Type B pancreatic cell (in vitro differentiated cells): Measurements from ENCODE around the gene GAB2. TPM values are rescaled to one million over a fixed set of nuclear protein-coding genes. Genes with fewer than 3 reads are reported as not detected.

Experiments used
- DNase-seq: peaks from one replicate; pipeline ENCODE4 v3.0.0; 2021; ENCODE audit warnings: mixed read lengths; ENCODE audit not compliant: unreplicated experiment; ENCODE audit errors: extremely low spot score
- H3K27ac Mint-ChIP-seq: 2 replicates; pipeline ENCODE4 v1.8.0; 2021; ENCODE audit warnings: mild to moderate bottlenecking, mixed read lengths
- H3K27me3 Mint-ChIP-seq: 2 replicates; pipeline ENCODE4 v1.8.0; 2021; ENCODE audit warnings: mixed read lengths
- H3K36me3 Mint-ChIP-seq: 2 replicates; pipeline ENCODE4 v1.8.0; 2021; ENCODE audit warnings: mixed read lengths
- H3K4me1 Mint-ChIP-seq: one replicate; pipeline ENCODE4 v1.8.0; 2021; ENCODE audit warnings: mixed read lengths; ENCODE audit not compliant: unreplicated experiment
- H3K4me3 Mint-ChIP-seq: 2 replicates; pipeline ENCODE4 v1.8.0; 2021; ENCODE audit warnings: mild to moderate bottlenecking, mixed read lengths
- H3K9me3 Mint-ChIP-seq: 2 replicates; pipeline ENCODE4 v1.8.0; 2021; ENCODE audit warnings: mixed read lengths
- CTCF ChIP-seq: fragments of 200-600 bp; sonication (generic); conservative IDR thresholded peaks from 2 replicates; pipeline ENCODE4 v1.5.0; 2021; ENCODE audit warnings: antibody characterized with exemption, mild to moderate bottlenecking
- total RNA-seq: library from RNA; stranded (reverse); gene quantifications from 2 replicates; pipeline ENCODE4 v1.2.1, GENCODE V29; 2021; ENCODE audit warnings: low replicate concordance

The GAB2 gene
- total RNA-seq, 1 donor from 2014 or later, result 23.3 TPM

DNA sequence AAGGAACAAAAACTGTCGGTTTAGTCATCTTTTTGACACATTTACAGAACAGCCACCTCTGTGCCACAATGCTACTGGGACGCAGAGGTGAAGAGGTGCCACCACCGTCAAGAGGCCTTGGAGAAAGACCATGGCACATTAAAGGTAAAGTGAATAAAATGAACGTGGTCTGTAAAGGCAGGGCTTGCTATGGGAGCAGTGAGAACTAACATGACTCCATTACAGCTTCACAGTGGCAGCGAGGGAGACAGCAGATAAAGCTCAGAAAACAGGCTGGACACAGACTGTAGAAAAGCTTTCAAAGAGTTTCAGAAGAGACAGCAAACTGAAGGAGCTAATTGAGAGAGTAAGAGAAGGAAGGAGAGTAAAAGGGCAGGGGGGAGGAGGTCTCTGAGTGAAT is 102.9 kb downstream of the GAB2 start:
- H3K4me3 Mint-ChIP-seq, result no peak overlapping the region
- no peaks in the 10 kb centered on the region for H3K36me3 Mint-ChIP-seq
- H3K27ac Mint-ChIP-seq, result peak overlapping the region; percentile 63
- no peak for DNase-seq
- no peak for TF ChIP-seq CTCF
- H3K9me3 Mint-ChIP-seq, result no peaks in the 10 kb centered on the region
- peaks cover 49% of the 10 kb centered on the region for H3K4me1 Mint-ChIP-seq
- H3K27me3 Mint-ChIP-seq, result no peaks in the 10 kb centered on the region

DNA sequence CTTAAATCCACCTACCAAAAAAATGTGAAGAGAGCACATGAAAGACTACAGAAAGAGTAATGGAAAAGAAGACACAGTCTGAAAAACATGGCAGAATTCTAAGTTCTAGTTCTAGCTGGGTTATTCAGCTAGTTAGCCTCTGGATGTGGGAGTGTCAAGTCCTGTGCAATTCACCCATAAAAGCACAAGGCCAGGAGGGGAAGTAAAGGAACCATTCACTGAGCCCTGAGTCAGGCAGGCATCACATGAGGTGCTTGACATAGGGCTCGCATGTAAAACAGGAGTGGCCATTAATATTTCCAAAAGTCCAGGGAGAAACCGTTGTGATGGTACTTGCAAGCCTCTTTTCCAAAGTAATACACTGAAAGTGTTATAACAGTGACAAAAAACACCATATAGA is 103.7 kb downstream of the GAB2 start:
- Mint-ChIP-seq H3K9me3 (no peaks in the 10 kb centered on the region), H3K4me3 (no peak overlapping the region), H3K36me3 (no peaks in the 10 kb centered on the region), H3K27me3 (no peaks in the 10 kb centered on the region), H3K27ac (no peak overlapping the region), H3K4me1 (peaks cover 46% of the 10 kb centered on the region)
- DNase-seq, result no peak
- TF ChIP-seq CTCF, result no peak

DNA sequence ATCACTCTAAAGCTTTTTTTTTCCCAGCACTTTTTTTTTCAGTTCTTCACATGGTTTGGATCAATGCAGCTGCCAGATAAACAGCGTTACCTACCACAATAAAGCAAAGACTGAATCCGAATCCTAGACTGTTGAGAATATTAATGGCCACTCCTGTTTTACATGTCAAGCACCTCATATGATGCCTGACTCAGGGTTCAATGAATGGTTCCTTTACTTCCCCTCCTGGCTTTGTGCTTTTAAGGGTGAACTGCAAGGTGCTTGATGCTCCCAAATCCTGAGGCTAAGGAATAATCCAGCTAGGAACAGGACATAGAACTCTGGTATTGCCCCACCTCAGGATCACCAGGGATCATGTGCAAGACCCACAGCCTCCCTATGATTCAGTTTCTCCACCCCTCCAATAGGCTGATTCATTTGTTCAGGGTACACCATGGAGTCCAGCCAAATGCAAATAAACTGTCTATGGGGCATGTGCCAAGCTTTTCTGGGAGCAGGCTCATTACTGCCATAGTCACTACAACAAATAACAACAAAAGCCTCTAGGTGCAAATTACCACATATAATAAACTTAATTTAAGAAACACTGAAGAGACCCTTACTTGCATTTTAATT is 104.3 kb downstream of the GAB2 start:
- no peak overlapping the region for H3K27ac Mint-ChIP-seq
- no peaks in the 10 kb centered on the region for H3K9me3 Mint-ChIP-seq
- no peaks in the 10 kb centered on the region for H3K36me3 Mint-ChIP-seq
- no peak for DNase-seq
- no peaks in the 10 kb centered on the region for H3K27me3 Mint-ChIP-seq
- no peak for TF ChIP-seq CTCF
- H3K4me3 Mint-ChIP-seq, result no peak overlapping the region
- peaks cover 42% of the 10 kb centered on the region for H3K4me1 Mint-ChIP-seq

GRCh38 chr11:78312712-78313111 is 104.9 kb downstream of the GAB2 start:
- Mint-ChIP-seq H3K27me3 (no peaks in the 10 kb centered on the region), H3K36me3 (no peaks in the 10 kb centered on the region), H3K4me3 (no peak overlapping the region), H3K27ac (no peak overlapping the region), H3K9me3 (no peaks in the 10 kb centered on the region), H3K4me1 (peaks cover 41% of the 10 kb centered on the region)
- DNase-seq, result no peak
- no peak for TF ChIP-seq CTCF

GRCh38 chr11:78311702-78312371 is 105.8 kb downstream of the GAB2 start:
- no peak for DNase-seq
- H3K36me3 Mint-ChIP-seq, result no peaks in the 10 kb centered on the region
- H3K9me3 Mint-ChIP-seq, result no peaks in the 10 kb centered on the region
- TF ChIP-seq CTCF, result no peak
- H3K27ac Mint-ChIP-seq, result no peak overlapping the region
- peaks cover 40% of the 10 kb centered on the region for H3K4me1 Mint-ChIP-seq
- H3K27me3 Mint-ChIP-seq, result no peaks in the 10 kb centered on the region
- no peak overlapping the region for H3K4me3 Mint-ChIP-seq
